Right kidney (tissue), 9 donors: Measurements from ENCODE around the gene SLC26A5.
A peak's percentile ranks its signal among the peaks of the same experiment; 100 is the strongest.
"Not testable (repeated sequence)": the region's sequence is repeated elsewhere in the genome, so short reads cannot be mapped to it uniquely, and the experiment has no call there.

Experiments used
- DNase-seq: peaks from one replicate; pipeline ENCODE4 v3.0.0-alpha.2; 2016
- long read RNA-seq, 8 donors: transcript quantifications; one replicate each; lab custom pipeline, GENCODE V29; 2026

The SLC26A5 gene, protein sequence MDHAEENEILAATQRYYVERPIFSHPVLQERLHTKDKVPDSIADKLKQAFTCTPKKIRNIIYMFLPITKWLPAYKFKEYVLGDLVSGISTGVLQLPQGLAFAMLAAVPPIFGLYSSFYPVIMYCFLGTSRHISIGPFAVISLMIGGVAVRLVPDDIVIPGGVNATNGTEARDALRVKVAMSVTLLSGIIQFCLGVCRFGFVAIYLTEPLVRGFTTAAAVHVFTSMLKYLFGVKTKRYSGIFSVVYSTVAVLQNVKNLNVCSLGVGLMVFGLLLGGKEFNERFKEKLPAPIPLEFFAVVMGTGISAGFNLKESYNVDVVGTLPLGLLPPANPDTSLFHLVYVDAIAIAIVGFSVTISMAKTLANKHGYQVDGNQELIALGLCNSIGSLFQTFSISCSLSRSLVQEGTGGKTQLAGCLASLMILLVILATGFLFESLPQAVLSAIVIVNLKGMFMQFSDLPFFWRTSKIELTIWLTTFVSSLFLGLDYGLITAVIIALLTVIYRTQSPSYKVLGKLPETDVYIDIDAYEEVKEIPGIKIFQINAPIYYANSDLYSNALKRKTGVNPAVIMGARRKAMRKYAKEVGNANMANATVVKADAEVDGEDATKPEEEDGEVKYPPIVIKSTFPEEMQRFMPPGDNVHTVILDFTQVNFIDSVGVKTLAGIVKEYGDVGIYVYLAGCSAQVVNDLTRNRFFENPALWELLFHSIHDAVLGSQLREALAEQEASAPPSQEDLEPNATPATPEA
- long read RNA-seq, donor 1, result 0 reads
- long read RNA-seq, donor 2, result 0 reads
- long read RNA-seq, donor 3, result 0 reads
- long read RNA-seq, donor 4, result 0 reads
- long read RNA-seq, donor 5, result 0 reads
- long read RNA-seq, donor 6, result 0 reads
- long read RNA-seq, donor 7, result 0 reads
- long read RNA-seq, donor 8, result 0 reads

DNA sequence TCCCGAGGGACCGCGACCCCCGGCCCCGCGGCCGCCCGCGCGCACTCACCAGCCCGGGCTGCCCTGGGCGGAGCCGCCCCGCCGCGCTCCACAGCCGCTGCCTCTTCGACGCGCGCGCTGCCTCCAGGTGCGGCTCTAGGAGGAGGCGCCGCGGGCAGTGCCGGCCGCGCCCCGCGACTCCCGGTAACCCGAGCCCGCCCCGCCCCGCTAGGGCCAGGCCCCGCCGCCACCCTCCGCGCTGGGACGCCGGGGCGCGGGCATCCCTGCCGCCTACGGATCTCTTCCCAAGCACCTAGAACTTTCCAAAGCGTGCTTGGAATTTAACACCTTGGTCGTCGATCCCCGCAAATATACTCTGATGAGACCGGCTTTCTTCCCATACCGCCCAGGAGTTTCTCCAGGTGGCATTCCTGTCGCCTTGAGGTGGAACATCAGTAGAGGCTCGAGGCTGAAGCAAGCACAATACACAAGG lies at the start of gene SLC26A5:
TSS of gene SLC26A5 (minus strand) at position 159 of the 472 bp plus-strand sequence. CDS start 24,693 bp downstream, outside the sequence.
- peak; percentile 13 for DNase-seq

GRCh38 chr7:103487419-103487818 lies 41.4 kb upstream of the SLC26A5 start:
- no peak for DNase-seq

DNA sequence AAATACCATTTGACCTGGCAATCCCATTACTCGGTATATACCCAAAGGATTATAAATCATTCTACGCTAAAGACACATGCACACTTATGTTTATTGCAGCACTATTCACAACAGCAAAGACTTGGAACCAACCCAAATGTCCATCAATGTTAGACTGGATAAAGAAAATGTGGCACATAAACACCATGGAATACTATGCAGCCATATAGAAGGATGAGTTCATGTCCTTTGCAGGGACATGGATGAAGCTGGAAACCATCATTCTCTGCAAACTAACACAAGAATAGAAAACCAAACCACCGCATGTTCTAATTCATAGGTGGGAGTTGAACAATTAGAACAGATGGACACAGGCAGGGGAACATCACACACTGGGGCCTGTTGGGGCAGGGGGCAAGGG lies 40.9 kb upstream of the SLC26A5 start:
- DNase-seq, result not testable (repeated sequence)

GRCh38 chr7:103480771-103481170 lies 34.8 kb upstream of the SLC26A5 start:
- no peak for DNase-seq

DNA sequence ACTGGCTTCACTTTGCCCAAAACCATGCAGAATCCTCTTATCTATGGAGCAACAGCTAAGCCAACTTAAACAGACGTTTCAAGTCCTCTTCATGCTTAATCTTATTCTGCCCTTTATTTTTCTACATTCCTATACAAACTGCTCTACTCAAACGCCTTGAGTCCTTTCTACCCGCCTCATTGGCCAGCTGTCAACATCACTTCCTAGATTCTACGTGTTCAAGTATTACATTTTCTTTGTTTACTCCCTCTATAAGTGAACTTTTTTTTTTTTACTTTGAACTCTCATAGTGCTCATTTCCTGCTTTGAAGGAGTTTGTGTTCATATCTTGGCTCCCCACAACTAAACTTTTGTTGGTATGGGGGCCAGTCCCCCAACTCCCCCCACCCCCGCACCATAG lies 28.9 kb upstream of the SLC26A5 start:
- DNase-seq, result no peak

- no peak for DNase-seq
These were observed 23.3 kb upstream of the SLC26A5 start for GRCh38 chr7:103469095-103469948.

DNA sequence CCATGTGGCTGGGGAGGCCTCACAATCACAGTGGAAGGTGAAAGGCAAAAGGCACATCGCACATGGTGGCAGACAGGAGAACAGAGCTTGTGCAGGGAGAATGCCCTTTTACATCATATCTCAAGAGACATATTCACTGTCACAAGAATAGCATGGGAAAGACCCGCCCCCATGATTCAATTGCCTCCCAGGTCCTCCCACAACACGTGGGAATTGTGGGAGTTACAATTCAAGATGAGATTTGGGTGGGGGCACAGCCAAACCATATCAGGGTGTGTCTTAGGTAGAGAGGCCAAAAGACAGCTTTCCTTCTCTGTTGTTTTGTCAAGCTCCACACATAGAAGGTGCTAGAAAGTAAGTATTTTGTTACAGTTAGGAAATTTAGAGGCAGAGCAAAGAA lies 20.8 kb upstream of the SLC26A5 start:
- no peak for DNase-seq

- DNase-seq, result no peak
These were observed 16.4 kb upstream of the SLC26A5 start for GRCh38 chr7:103462358-103462757.

DNA sequence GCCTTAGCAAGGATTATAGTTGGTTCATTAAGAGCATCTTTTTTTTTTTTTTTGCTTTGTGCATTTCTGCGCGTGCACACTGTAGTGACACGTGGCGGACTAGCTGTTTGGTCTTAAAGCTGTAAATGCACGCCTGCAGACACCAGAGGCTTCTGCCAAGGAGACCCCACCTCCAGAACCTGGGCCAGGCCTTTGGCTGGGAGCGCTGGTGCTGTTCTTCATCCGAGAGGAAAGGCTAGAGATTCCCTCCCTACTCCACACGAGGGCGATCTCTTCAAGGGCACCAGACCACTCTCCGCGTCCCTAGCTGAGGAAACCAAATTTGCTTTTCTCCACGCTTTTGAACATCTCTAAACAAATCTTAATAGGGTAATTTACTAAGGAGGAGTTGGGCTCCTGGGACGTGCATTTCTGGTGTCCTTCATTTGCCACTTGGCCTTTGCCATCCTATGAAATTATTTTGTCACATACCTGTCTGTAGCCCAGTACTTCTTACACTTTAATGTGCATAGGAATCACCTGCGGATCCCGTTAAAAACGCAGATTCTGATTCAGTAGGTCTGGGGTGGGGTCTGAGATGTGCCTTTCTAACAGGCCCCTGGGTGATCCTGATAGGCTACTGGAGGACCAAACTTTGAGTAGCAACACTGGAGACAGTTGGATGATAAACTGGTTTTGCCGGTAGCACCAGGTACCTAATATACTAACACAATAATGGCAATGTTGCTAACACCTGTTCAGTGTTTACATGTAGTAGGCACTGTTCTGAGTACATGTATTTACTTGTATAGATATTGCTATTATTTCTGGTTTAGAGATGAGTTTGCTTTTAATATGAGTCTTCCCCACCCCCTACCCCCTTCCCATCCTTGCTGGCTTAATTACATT lies 1.3 kb upstream of the SLC26A5 start:
- peak; percentile 39 for DNase-seq

GRCh38 chr7:103445228-103446048 lies 569 bp downstream of the SLC26A5 start:
- peak; percentile 65 for DNase-seq

- no peak for DNase-seq
These were observed 6.3 kb downstream of the SLC26A5 start for GRCh38 chr7:103439661-103440060.

GRCh38 chr7:103437623-103438022 lies 8.4 kb downstream of the SLC26A5 start:
- DNase-seq, result no peak

- no peak for DNase-seq
These were observed 13.3 kb downstream of the SLC26A5 start for GRCh38 chr7:103432712-103433111.

GRCh38 chr7:103425177-103425576 lies 20.8 kb downstream of the SLC26A5 start:
- DNase-seq, result no peak

DNA sequence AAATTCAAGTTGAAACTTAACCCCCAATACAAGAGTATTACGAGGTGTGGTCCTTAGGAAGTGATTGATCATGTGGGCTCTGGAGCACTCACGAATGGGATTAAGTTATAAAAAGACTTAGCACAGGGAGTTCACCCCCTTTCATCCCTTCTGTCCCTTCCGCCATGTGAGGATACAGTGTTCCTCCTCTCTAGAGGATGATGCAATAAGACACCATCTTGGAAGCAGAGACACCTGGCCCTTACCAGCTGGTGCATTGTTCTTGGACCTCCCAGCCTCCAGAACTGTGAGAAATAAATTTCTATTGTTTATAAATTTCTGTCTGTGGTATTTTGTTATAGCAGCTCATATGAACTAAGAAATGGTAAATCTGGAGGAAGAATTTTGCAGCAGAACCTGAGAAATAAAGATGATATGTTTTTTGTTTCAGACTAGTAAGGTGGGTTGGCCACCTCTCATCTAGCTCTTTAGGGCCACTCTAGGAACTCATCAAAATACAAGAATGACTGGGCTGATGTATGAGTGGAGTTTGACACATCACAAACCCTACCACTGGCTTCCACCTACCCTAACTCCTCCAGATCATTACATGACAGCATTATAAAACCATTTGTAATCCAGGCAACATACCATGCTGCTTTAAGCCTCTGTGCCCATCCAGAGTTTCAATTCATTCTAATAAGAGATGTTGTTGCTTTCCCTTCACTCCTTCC lies 22.4 kb downstream of the SLC26A5 start:
- no peak for DNase-seq

DNA sequence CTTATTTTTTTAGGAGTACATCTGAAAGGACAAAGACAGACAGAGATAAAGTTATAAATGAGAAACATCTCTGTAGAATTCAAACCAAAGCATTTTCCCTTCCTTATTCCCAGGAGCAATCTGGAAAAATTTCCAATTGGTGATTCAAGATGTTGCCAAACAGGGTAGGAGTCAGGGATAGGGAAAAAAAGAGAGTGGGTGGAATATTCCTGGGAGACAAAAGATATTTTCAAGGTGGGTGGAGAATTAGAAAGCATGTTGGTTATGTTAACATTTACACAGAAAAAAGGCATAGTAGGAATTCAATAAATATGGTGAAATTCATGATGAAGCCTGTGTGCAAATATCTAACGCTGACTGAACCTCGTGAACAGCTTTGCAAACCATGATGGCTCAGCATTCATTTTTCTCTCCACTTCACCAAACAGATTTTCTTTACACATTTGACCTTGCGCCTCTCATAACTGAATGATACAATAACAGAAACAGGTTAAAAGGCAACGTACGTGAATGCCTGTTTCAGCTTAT lies 25.1 kb downstream of the SLC26A5 start:
- no peak for DNase-seq

- no peak for DNase-seq
These were observed 27.8 kb downstream of the SLC26A5 start for GRCh38 chr7:103418241-103418640.

- no peak for DNase-seq
These were observed 32.6 kb downstream of the SLC26A5 start for GRCh38 chr7:103413407-103413806.

- DNase-seq, result no peak
These were observed 33.9 kb downstream of the SLC26A5 start for GRCh38 chr7:103412151-103412550.
